Lower lobe of right lung (tissue), 2 donors: ENCODE measurements around the gene HDAC7. TPM values are rescaled to one million over a fixed set of nuclear protein-coding genes. Genes with fewer than 3 reads are reported as not detected.

Experiments
- ATAC-seq, 2 donors: fragments of 200-7000 bp; cut with Tn5 transposase; one replicate each; pipeline ENCODE4 v1.9.1; 2020 to 2022; ENCODE audit warnings: mild to moderate bottlenecking in 2 of 2, moderate library complexity in 2 of 2
- DNase-seq: peaks from one replicate; pipeline ENCODE4 v3.0.0-alpha.2; 2020
- H3K27ac ChIP-seq: fragments of 200-600 bp; one replicate; pipeline ENCODE4 v1.8.0; 2022
- H3K27me3 ChIP-seq: fragments of 200-600 bp; one replicate; pipeline ENCODE4 v1.8.0; 2022; ENCODE audit warnings: low read depth
- H3K36me3 ChIP-seq: fragments of 200-600 bp; one replicate; pipeline ENCODE4 v1.8.0; 2022; ENCODE audit warnings: mild to moderate bottlenecking
- H3K4me1 ChIP-seq: fragments of 200-600 bp; one replicate; pipeline ENCODE4 v1.8.0; 2022
- H3K4me3 ChIP-seq: fragments of 200-600 bp; one replicate; pipeline ENCODE4 v1.8.0; 2022; ENCODE audit warnings: mild to moderate bottlenecking
- H3K9me3 ChIP-seq: fragments of 200-600 bp; one replicate; pipeline ENCODE4 v1.8.0; 2022
- intact Hi-C: fragments of 100-400 bp; cut with DNase I; formaldehyde crosslinking; loops from one replicate; pipeline ENCODE4 v1.11.0; 2022
- total RNA-seq: library from RNA; stranded (reverse); fragmentation: NEBNext Ultra II Directional; extraction: Animal tissue kit (Norgen Biotek cat#: 25700); gene quantifications from one replicate; pipeline ENCODE4 v1.2.1, GENCODE V29; 2021
- TF ChIP-seq, protein P1 (sequence below): fragments of 200-600 bp; IDR thresholded peaks from one replicate; pipeline ENCODE4 v1.8.0; 2022; ENCODE audit warnings: antibody characterized with exemption, mild to moderate bottlenecking
- donor health status: DM: no; HTN: yes; CAD: no; lungs with severe emphysema.

The HDAC7 gene
- total RNA-seq, 1 donor from 2014 or later: 104 TPM

DNA sequence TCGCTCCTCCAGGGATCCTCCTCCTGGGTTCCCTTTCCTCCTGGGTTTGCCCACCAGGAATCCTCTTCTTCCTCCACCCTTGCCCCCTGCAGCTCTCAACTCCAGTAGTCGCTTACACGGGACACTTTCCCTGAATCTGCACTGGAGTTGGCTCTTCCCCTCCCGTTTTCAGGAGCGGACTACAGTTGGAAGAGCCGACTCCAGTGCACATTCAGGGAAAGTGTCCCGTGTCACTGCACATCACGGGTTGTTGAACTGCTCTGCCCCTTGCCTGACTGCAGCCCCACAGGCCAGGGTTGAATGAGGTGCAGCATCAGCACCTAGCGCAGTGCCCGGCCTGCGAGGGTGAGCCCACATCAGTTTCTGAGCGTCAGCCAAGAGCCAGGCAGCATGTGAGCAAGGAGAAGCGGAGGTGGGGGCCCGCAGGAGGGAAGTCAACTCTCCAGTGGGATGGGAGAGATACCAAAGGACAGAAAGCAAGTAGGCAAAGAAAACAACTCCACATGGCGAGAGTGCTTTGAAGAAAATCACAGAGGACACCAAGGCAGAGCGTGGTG is 74.1 kb downstream of the HDAC7 start:
- ATAC-seq: no peak
- Histone ChIP-seq H3K4me1 (peaks cover 19% of the 10 kb centered on the region), H3K27ac (no peak overlapping the region), H3K9me3 (no peaks in the 10 kb centered on the region), H3K27me3 (no peaks in the 10 kb centered on the region), H3K4me3 (no peak overlapping the region), H3K36me3 (peaks cover 43% of the 10 kb centered on the region)
- no peak for DNase-seq
- intact Hi-C loops: no loop called here
- TF ChIP-seq, protein P1, sequence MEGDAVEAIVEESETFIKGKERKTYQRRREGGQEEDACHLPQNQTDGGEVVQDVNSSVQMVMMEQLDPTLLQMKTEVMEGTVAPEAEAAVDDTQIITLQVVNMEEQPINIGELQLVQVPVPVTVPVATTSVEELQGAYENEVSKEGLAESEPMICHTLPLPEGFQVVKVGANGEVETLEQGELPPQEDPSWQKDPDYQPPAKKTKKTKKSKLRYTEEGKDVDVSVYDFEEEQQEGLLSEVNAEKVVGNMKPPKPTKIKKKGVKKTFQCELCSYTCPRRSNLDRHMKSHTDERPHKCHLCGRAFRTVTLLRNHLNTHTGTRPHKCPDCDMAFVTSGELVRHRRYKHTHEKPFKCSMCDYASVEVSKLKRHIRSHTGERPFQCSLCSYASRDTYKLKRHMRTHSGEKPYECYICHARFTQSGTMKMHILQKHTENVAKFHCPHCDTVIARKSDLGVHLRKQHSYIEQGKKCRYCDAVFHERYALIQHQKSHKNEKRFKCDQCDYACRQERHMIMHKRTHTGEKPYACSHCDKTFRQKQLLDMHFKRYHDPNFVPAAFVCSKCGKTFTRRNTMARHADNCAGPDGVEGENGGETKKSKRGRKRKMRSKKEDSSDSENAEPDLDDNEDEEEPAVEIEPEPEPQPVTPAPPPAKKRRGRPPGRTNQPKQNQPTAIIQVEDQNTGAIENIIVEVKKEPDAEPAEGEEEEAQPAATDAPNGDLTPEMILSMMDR: no peak

DNA sequence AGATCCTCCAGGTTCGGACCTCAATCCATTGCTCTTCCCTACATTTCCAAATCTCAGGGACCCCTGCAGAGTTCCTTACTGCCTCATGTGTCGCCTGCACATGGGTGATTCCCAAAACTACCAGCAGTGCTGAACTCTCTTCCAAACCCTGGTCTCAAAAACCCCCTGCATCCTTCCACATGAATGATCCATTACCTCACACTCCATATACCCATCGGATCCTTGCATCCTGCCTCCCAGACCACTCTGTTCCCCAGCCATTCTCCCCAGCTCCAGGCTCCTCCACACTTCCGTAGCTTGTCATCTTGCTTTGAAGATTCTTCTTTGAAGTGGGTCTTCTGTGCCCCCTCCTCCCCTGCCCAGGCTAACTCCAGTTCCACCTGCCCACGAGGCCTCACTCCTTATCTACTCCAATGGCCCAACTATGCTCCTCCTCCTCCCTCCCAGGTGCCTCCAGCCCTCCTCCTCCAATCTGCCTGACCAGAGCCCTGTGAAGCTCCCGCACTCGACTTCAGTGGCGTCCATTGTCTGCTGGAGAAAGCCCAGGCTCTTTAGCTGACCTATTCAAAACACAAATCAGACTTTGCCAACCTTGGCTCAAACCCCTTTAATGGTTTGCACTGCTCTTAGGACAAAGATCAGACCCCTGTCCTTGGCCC is 74.8 kb downstream of the HDAC7 start:
- TF ChIP-seq, protein P1: no peak
- Histone ChIP-seq H3K27ac (no peak overlapping the region), H3K4me1 (peaks cover 22% of the 10 kb centered on the region), H3K4me3 (no peak overlapping the region), H3K36me3 (peaks cover 36% of the 10 kb centered on the region), H3K27me3 (no peaks in the 10 kb centered on the region), H3K9me3 (no peaks in the 10 kb centered on the region)
- DNase-seq (no peak), ATAC-seq (no peak)
- intact Hi-C loops: loop anchor here (5.0 kb wide), 1 partner anchor 32 kb away; no protein-coding TSS in a partner anchor

DNA sequence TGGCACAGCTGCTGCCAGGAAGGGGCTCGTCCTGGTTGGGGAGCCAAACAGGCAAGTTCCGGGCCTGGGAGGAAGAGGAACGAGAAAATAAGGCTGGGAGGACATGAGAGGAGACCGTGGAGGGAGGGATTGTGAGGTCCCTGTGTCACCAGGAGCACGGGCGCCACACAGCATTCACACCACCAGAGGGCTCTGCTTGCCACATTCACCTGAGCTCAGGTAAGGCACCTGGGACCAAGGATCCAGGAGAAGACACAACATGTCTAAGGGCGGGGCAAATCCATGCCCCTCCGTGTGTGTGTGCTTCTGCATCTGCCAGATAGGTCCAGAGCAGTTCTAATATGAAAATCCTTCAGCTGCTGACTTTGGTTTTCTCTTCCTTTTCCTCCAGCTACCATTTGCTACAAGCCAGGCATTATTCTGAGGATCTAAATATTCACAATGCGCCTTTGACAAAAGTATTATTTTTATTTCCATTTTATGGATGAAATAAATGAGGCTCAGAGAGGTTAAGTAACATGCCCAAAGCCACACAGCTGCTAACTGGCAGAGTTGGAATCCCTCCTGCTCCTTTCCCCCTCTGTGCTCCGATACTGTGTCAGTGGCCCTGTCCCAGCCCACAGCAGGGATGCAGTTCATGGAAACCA is 75.6 kb downstream of the HDAC7 start:
- Histone ChIP-seq H3K36me3 (peaks cover 28% of the 10 kb centered on the region), H3K4me3 (no peak overlapping the region), H3K9me3 (no peaks in the 10 kb centered on the region), H3K27me3 (no peaks in the 10 kb centered on the region), H3K27ac (no peak overlapping the region), H3K4me1 (peaks cover 28% of the 10 kb centered on the region)
- DNase-seq (peak; percentile 78), ATAC-seq (peak; percentile 54 to 78)
- TF ChIP-seq, protein P1: peak; percentile 64
- intact Hi-C loops: loop anchor here (5.0 kb wide), 1 partner anchor 33 kb away; no protein-coding TSS in a partner anchor

DNA sequence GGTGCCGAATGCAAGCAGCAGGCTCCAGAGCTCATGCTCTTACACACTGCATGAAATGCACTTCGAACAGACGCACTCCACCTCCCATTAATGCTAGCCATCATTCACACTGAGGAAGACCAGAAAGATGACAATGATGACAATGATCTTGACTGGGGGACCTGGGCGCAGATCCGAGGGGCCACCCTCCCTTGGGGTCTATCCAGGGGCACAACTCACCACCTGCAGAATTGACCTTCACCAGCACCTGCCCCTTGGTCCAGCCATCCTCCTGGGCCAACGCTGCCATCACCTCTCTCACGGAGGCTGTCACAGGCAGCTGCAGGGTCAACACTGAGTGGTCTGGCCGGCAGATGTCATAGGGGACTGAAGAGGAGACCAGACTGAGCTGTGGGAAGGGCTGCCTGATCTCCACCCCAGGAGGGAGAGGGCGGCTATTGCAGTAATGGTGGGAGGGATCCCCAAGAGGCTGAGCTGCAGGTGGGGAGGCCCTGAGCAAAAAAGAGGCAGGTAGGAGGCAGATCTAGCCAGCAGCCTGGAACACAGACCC is 76.3 kb downstream of the HDAC7 start:
- Histone ChIP-seq H3K4me3 (no peak overlapping the region), H3K27me3 (no peaks in the 10 kb centered on the region), H3K4me1 (peaks cover 28% of the 10 kb centered on the region), H3K27ac (no peak overlapping the region), H3K9me3 (no peaks in the 10 kb centered on the region), H3K36me3 (peaks cover 23% of the 10 kb centered on the region)
- ATAC-seq (no peak), DNase-seq (no peak)
- intact Hi-C loops: loop anchor here (5.0 kb wide), 1 partner anchor 34 kb away; no protein-coding TSS in a partner anchor
- TF ChIP-seq, protein P1: no peak

DNA sequence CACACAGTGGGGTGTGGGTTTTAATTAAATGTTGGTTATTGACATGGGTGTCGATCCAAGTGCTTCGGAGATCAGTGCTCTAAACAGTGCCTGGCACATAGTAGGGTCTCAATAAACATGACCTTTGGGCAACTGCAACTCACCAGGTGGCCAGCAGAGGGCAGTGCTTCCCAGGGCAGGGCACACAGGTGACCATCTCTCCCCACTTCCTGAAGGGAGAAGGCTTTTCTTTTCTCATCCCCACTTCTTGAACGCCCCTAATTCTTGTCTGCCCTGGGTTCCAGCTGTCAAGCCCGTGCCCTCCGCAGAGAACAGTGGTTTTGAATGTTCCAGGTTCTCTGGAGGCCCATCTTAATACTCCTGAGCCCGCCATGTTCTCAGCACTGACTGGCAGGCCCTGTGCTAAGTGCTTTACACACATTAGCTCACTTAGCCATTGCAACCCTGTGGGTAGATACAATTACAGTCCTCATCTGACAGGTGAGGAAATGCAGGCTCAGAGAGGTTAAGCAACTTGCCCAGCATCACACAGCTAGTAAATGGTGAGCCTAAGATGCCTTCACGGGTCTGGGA is 77.4 kb downstream of the HDAC7 start:
- TF ChIP-seq, protein P1: peak; percentile 97
- H3K36me3 ChIP-seq: peaks cover 12% of the 10 kb centered on the region
- H3K27me3 ChIP-seq: no peaks in the 10 kb centered on the region
- H3K27ac ChIP-seq: no peak overlapping the region
- peaks cover 38% of the 10 kb centered on the region for H3K4me1 ChIP-seq
- H3K4me3 ChIP-seq: no peak overlapping the region
- DNase-seq (peak; percentile 74), ATAC-seq (peak; percentile 13 to 42)
- H3K9me3 ChIP-seq: no peaks in the 10 kb centered on the region
- intact Hi-C loops: loop anchor here (5.0 kb wide), 1 partner anchor 35 kb away; no protein-coding TSS in a partner anchor
